Stimulated activated CD4-positive, alpha-beta T cell treated with anti-CD3 and anti-CD28 coated beads, Interleukin-12 subunit alpha, Interleukin-12 subunit beta, amount 100 ng/mL, for 4 hours (primary cell): ENCODE measurements around the gene ILF2.
"Not testable (repeated sequence)": the region's sequence is repeated elsewhere in the genome, so short reads cannot be mapped to it uniquely, and the experiment has no call there.

Experiments
- DNase-seq: peaks from one replicate; pipeline ENCODE4 v3.0.0-alpha.2; 2020

The ILF2 gene

DNA sequence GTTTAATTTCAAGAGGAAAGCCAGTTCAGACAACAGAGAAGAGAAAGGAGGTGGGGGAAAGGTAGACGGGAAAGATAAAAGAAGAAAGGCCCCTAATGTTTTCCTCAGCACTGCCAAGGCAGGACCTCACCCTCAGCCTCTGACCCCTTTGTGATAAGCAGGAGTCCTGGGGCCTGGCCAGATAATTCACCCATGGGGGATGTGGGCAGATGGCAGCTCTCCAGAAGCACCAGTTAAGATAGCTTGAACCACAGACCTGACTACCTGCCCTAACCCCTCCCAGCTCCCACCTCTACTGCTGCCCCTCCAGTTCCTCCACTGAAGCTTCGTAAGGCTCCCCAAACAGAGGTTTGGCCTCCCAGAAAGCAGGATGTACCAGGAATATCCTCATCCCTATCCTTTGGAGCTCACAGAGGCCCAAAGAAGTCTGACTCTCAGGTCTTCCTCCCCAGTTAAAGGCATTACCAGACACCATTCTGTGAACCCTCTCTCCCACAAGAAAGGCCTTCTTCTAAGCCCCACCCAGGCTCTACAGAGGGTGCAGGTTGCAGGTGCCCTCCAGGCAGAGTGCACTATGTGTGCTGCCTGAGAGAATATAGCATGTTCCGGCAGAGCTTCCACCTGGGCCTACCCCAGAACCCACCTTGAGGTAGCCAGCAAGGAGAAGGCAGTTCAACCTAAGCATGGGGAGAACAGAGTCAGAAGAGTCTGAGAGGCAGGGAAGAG lies 21.5 kb downstream of the ILF2 start:
- DNase-seq, result no peak

GRCh38 chr1:153648000-153648643 lies 22.7 kb downstream of the ILF2 start:
- DNase-seq, result no peak

GRCh38 chr1:153647346-153647714 lies 23.5 kb downstream of the ILF2 start:
- DNase-seq, result no peak

DNA sequence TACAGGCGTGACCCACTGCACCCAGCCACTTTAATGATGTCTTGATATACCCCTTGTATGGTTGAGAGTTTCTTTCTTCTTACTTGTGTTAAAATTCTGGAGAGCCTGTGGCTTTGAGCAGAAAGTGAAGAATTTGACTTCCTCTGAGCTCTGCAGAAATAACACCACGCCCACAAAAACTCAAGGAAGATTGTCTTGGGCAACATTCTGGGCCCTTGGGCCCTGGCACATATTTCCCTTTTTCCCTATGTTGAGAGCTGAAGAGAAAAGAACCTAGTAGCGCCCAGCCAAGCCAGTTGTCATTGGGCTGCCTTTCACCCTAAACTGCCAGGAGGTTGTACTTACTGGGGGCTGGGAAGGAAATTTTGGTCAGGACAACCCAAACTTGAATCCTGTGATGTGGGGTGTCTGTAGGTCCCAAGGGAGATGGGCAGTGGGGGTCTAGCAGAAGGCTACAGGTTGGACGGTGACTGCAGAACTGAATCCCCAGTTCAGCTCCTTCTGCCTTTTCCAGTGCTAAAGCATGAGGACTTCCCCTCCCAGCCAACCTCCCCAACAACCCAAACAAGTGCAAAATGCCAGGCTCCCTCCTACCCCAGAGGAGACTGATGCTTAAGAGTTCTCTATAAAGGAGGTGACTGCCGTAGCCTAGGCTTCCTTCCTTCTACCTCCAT lies 24.0 kb downstream of the ILF2 start:
- no peak for DNase-seq

- DNase-seq, result no peak
Measured at GRCh38 chr1:153643816-153644215, 27.0 kb downstream of the ILF2 start.

- no peak for DNase-seq
Measured at GRCh38 chr1:153643100-153643499, 27.7 kb downstream of the ILF2 start.

DNA sequence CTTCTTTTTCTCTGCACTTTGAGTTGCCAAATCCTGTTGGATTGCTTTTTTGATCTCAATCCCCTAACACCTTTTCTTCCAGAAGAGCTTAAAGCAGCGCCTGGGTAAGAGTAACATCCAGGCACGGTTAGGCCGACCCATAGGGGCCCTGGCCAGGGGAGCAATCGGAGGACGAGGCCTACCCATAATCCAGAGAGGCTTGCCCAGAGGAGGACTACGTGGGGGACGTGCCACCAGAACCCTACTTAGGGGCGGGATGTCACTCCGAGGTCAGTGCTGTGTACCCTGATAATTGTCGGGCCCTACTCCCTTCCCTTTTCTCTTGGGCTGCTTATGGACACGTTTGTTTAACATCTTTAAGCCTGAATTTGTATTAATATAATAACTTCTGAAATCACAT lies 28.6 kb downstream of the ILF2 start:
- DNase-seq, result no peak

DNA sequence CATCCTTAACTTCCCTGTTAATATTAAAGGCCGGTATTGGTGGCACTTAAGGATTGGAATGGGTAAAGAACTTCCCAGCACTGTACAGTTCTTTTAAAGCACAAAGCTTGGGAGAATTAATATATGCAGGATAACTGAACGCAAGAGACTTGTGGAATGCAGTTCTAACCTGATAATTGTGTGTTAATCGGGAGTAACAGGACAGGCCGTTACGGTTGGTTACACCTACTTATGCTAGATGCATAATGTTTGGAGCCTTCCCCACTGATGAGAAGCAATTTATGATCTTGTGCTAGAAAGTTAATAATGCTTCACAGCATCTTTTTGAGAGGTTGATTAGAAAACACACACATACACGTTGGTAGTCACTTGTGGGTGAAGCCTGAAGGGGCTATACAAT lies 29.9 kb downstream of the ILF2 start:
- no peak for DNase-seq

DNA sequence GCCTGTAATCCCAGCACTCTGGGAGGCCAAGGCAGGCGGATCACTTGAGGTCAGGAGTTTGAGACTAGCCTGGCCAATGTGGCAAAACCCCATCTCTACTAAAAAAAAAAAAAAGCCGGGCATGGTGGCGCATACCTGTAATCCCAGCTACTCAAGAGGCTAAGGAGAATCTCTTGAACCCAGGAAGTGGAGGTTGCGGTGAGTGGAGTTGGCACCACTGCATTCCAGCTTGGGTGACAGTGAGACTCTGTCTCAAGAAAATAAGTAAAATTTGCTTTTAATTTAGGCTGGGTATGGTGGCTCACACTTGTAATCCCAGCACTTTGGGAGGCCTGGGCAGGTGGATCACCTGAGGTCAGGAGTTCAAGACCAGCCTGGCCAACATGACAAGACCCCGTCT lies 30.6 kb downstream of the ILF2 start:
- not testable (repeated sequence) for DNase-seq

DNA sequence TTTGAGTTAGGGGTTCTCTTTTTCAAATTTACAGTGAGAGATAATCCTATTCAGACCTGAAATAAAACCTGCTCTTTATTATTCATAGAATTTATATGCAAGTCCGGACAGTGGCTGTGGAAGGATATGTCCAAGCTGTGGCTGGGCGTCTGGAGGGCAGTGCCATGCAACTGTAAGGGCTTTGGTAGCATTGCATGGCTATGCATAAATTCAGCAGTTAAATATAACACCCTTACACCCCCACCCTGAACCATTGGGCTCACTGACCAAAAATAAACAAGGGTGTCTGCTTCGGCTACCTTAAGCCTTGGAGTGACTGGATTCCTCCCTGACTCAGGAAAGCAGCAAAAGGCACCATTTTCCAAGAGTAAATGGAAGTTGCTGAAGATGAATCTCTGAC lies 31.5 kb downstream of the ILF2 start:
- DNase-seq, result no peak

DNA sequence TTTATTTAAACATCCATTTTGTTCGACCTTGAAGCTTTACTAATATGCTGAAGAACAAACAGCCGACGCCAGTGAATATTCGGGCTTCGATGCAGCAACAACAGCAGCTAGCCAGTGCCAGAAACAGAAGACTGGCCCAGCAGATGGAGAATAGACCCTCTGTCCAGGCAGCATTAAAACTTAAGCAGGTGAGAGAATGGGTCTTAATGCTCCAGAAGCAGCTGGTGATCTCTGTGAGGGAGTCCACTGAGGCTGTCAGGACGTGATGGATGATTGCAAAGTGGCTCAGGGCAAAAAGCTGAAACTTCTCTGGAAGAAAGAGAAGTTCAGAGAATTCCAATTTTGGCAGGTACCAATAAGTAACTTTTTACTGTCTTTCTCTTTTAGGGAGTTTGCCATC lies 32.5 kb downstream of the ILF2 start:
- no peak for DNase-seq

GRCh38 chr1:153636312-153636711 lies 34.5 kb downstream of the ILF2 start:
- DNase-seq, result no peak

DNA sequence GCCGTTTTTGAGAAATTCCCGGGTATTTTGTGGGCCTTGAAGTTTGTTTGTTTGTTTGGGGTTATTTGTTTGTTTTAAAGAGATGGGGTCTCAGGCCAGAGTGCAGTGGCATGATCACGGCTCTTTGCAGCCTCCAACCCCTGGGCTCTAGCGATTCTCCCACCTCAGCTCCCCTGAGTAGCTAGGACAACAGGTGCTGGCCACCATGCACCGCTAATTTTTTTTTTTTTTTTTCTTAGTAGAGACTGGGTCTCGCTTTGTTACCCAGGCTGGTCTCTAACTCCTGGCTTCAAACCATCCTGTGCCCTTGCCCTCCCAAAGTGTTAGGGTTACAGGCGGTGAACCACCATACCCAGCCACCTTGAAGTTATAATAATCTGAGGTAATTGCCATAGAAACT lies 34.9 kb downstream of the ILF2 start:
- DNase-seq, result no peak

GRCh38 chr1:153633754-153634665 lies 36.8 kb downstream of the ILF2 start, which contains the start of gene CHTOP:
Gene CHTOP (plus strand): TSS chr1:153634066. CDS start chr1:153636589, 2,523 bp downstream.
- DNase-seq, result peak; percentile 94

GRCh38 chr1:153633161-153633753 lies 37.5 kb downstream of the ILF2 start:
- no peak for DNase-seq

DNA sequence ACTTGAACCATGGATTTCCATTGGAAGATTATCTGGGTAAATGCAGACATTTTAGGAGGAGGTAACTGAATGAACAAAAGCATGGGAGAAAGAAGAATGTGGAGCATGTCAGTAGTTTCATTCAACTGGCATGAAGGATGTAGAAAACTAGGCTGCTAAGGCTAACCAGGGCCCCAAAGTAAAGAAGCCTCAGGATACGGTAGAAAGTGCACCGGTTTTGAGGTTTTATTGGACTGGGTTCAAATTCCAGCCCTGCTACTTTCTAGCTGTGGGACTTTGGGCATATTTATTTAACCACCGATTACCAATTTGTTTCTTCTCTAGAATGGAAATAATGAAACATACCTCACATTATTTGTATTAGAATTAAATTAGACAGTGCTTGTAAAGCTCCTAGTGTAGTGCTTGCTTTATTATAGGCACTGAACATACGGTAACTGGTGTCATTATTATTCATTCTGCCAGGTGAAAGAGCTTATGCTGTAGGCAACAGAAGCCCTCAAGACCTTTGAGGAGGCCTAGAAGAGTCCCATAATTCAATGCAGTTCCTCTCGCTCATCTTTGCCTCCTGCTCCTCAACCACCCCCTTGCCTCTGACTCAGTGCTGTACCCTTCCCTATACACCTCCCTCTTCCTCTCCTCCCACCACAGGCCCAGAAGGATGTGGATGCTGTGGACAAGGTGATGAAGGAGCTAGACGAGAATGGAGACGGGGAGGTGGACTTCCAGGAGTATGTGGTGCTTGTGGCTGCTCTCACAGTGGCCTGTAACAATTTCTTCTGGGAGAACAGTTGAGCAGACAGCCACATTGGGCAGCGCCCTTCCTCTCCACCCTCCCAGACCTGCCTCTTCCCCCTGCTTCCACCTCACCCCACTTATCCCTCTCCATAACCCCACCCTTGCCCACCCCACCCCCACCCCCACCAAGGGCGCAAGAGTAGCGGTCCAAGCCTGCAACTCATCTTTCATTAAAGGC lies 39.5 kb downstream of the ILF2 start:
- no peak for DNase-seq

- DNase-seq, result no peak
Measured at GRCh38 chr1:153630384-153630783, 40.4 kb downstream of the ILF2 start.

- no peak for DNase-seq
Measured at GRCh38 chr1:153629971-153630370, 40.8 kb downstream of the ILF2 start.

GRCh38 chr1:153629343-153629665 lies 41.5 kb downstream of the ILF2 start:
- no peak for DNase-seq

DNA sequence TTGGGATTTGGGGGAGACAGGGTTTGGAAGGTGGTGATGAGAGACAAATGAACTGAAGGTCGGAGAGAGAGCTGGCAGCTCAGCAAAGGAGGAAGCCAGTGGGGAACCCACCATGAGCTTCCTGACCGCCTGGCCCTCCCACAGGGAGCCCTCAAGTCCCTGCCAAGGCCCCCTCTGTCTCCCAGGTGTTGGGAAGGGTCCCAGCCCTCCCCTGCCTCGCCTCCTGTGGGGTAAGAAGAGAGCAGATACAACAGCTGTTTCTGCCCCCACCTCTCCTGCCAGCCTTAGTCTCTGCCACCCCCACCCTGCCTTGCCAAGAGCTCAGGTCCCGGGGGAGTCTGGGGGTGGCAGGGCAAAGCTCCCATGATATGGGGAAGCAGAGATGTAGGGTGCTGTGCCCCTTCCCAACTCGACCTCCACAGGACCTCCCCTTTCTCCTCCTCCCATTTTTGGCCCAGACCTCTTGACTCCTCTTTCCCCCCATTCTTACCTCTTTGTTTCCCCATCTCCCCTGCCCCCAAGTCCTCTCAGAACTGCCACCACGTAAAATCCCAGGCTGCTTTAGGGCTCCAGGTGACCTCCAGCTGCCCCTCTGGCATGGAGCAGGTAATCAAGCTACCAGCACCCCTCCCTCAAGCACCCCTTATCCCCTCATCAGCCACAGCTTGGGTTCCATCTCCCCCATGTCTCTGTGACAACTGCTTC lies 42.0 kb downstream of the ILF2 start:
- DNase-seq, result no peak
